Trophoblast cell (in vitro differentiated cells and primary cell): ENCODE measurements around the gene MEF2D.

ENCODE experiments used
- DNase-seq, 2 donors: peaks; one replicate each; pipeline ENCODE4 v3.0.0-alpha.2; 2016
- H2AFZ ChIP-seq: 2 replicates; pipeline ENCODE4 v1.6.1; 2013; ENCODE audit warnings: low read length, moderate library complexity, mild to moderate bottlenecking; ENCODE audit not compliant: insufficient read depth, poor library complexity
- H2AK5ac ChIP-seq: 2 replicates; pipeline ENCODE4 v1.6.1; 2013; ENCODE audit warnings: mild to moderate bottlenecking, low read length
- H2BK120ac ChIP-seq: 2 replicates; pipeline ENCODE4 v1.6.1; 2013; ENCODE audit warnings: low read length, mild to moderate bottlenecking, moderate library complexity; ENCODE audit not compliant: insufficient read depth, poor library complexity
- H2BK12ac ChIP-seq: 2 replicates; pipeline ENCODE4 v1.6.1; 2013; ENCODE audit warnings: mild to moderate bottlenecking, low read length, moderate library complexity
- H2BK5ac ChIP-seq: 2 replicates; pipeline ENCODE4 v1.6.1; 2013; ENCODE audit warnings: low read length, low read depth, moderate library complexity, mild to moderate bottlenecking; ENCODE audit not compliant: poor library complexity
- H3K14ac ChIP-seq: 2 replicates; pipeline ENCODE4 v1.6.1; 2013; ENCODE audit warnings: mild to moderate bottlenecking, low read length
- H3K18ac ChIP-seq: 2 replicates; pipeline ENCODE4 v1.6.1; 2013; ENCODE audit warnings: mild to moderate bottlenecking, low read length
- H3K23ac ChIP-seq: 2 replicates; pipeline ENCODE4 v1.6.1; 2013; ENCODE audit warnings: low read length
- H3K27ac ChIP-seq: 2 replicates; pipeline ENCODE4 v1.5.1; 2013; ENCODE audit warnings: low read depth, mild to moderate bottlenecking, inconsistent platforms, low read length, moderate library complexity
- H3K27me3 ChIP-seq: 2 replicates; pipeline ENCODE4 v1.6.1; 2013; ENCODE audit warnings: inconsistent platforms, mild to moderate bottlenecking, low read length, moderate library complexity; ENCODE audit not compliant: insufficient read depth
- H3K36me3 ChIP-seq, 2 experiments: 1 replicate in 1 of 2; 2 replicates in 1 of 2; pipeline ENCODE4 v1.6.1; 2013; ENCODE audit warnings: low read length in 2 of 2, mild to moderate bottlenecking in 2 of 2, moderate library complexity in 1 of 2; ENCODE audit not compliant: insufficient read depth in 2 of 2, control insufficient read depth in 1 of 2
- H3K4ac ChIP-seq: 2 replicates; pipeline ENCODE4 v1.6.1; 2013; ENCODE audit warnings: low read depth, mild to moderate bottlenecking, low read length, moderate library complexity
- H3K4me1 ChIP-seq, 2 experiments: 1 replicate in 1 of 2; 2 replicates in 1 of 2; pipeline ENCODE4 v1.6.1; 2013; ENCODE audit warnings: low read length in 2 of 2, mild to moderate bottlenecking in 2 of 2, moderate library complexity in 1 of 2; ENCODE audit not compliant: insufficient read depth in 2 of 2, control insufficient read depth in 1 of 2
- H3K4me2 ChIP-seq: 2 replicates; pipeline ENCODE4 v1.6.1; 2013; ENCODE audit warnings: inconsistent platforms, mild to moderate bottlenecking, low read length, moderate library complexity
- H3K4me3 ChIP-seq: 2 replicates; pipeline ENCODE4 v1.5.1; 2013; ENCODE audit warnings: mild to moderate bottlenecking, low read depth, low read length, inconsistent platforms
- H3K79me1 ChIP-seq: one replicate; pipeline ENCODE4 v1.6.1; 2013; ENCODE audit warnings: low read length
- H3K79me2 ChIP-seq: 2 replicates; pipeline ENCODE4 v1.6.1; 2013; ENCODE audit warnings: low read length, mild to moderate bottlenecking; ENCODE audit not compliant: control insufficient read depth, insufficient read depth, poor library complexity
- H3K9ac ChIP-seq: 2 replicates; pipeline ENCODE4 v1.6.1; 2013; ENCODE audit warnings: mild to moderate bottlenecking, low read length
- H3K9me3 ChIP-seq: 2 replicates; pipeline ENCODE4 v1.6.1; 2013; ENCODE audit warnings: low read depth, mild to moderate bottlenecking, control low read depth, inconsistent platforms, low read length; ENCODE audit not compliant: insufficient read depth
- H4K12ac ChIP-seq: 2 replicates; pipeline ENCODE4 v1.6.1; 2013; ENCODE audit warnings: low read depth, mild to moderate bottlenecking, low read length, moderate library complexity
- H4K8ac ChIP-seq: 2 replicates; pipeline ENCODE4 v1.6.1; 2013; ENCODE audit warnings: low read depth, mild to moderate bottlenecking, low read length, moderate library complexity
- H4K91ac ChIP-seq: one replicate; pipeline ENCODE4 v1.6.1; 2013; ENCODE audit warnings: low read depth, mild to moderate bottlenecking, low read length, moderate library complexity
- WGBS: extraction: QIAGEN DNeasy Blood & Tissue Kit; methylation state at CpG from one replicate; pipeline ENCODE4 v1.1.7; 2013; ENCODE audit warnings: missing lambda C conversion rate; ENCODE audit not compliant: insufficient read length, insufficient coverage; ENCODE audit errors: extremely low coverage; 5-methylcytosine and 5-hydroxymethylcytosine counted together

The MEF2D gene

DNA sequence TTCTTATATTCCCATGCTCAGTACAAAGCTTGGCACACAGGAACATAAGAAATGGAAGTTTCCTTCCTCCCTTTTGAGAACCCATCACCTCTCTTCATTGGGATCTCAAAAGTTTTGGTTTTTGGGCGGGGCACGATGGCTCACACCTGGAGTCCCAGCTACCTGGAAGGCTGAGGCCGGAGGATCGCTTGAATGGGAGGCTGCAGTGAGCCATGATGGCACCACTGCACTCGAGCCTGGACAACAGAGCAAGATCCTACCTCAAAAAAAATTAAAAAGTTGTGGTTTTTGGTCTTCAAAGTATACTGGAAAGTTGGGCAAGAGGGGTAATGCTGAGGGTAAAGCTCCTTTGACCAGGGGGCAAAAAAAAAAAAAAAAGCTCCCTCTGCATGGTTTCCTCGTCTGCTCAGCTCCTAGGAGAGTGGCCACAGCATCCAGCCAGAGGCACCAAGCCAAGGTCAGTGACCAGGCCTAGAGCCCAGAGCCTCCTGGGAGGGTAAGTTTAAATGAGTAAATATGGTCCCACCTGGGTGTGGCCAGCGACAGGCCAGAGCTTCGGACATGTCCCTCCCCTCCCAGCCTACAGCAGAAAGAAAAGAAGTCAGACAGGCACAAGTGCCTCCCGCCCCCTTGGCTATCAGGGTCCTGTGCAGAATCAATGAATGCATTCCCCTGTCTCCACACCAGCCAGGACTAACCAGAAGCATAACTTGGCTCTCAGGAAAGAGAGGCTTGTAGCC, 5.0 kb downstream of the MEF2D start:
- Histone ChIP-seq H3K9me3 (no peaks in the 10 kb centered on the region), H3K4me3 (no peak overlapping the region), H2BK12ac (no peak overlapping the region), H3K18ac (no peak overlapping the region), H2BK120ac (no peak overlapping the region), H3K36me3 (peaks cover 2 to 4% of the 10 kb centered on the region in 2 experiments), H2AK5ac (no peak overlapping the region), H3K79me2 (peaks cover 9% of the 10 kb centered on the region), H4K12ac (no peak overlapping the region), H4K8ac (no peak overlapping the region), H3K27ac (no peak overlapping the region), H4K91ac (no peak overlapping the region), H3K27me3 (no peaks in the 10 kb centered on the region), H2BK5ac (no peak overlapping the region), H2AFZ (no peak overlapping the region), H3K23ac (no peak overlapping the region), H3K4me1 (peaks cover 15 to 23% of the 10 kb centered on the region in 2 experiments), H3K79me1 (peaks cover 7% of the 10 kb centered on the region), H3K9ac (no peak overlapping the region), H3K14ac (no peak overlapping the region), H3K4ac (no peak overlapping the region), H3K4me2 (no peak overlapping the region)
- WGBS, result no CpG with 5 or more reads among the region's 9 CpGs
- DNase-seq, result no peak

DNA sequence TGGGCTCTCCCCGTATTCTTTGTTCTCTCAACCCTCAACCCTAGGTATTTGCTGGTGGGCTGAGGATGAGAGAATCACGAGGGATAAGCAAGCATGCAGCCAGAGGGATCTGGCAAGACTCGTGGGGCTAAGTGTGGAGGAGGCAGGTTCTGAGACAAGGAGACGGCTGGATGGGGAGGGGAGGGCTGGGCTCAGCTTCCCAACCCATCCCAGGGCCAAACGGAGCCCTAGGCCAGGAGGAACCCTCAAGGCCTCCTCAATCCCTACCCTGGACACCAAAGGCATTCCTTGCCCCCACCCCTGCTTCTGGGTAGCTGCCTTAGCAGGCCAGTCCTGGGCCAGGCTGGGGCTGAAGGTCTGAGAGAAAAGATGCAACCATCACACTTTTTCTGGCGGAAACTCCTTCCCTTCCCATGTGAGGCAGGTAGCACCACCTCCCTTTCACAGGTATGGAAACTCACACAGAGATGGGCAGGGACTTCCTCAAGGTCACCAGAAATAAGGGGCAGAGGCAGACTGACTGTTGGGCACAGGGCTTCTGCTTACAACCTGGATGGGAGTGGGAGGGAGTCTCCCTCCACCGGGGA, 6.2 kb downstream of the MEF2D start:
- Histone ChIP-seq H3K79me1 (no peaks in the 10 kb centered on the region), H2AK5ac (no peak overlapping the region), H3K4ac (no peak overlapping the region), H3K4me2 (no peak overlapping the region), H2BK120ac (no peak overlapping the region), H4K91ac (no peak overlapping the region), H3K4me1 (peaks cover 26 to 34% of the 10 kb centered on the region in 2 experiments), H3K18ac (no peak overlapping the region), H3K79me2 (peaks cover 1% of the 10 kb centered on the region), H3K9me3 (no peaks in the 10 kb centered on the region), H3K27ac (no peak overlapping the region), H2BK5ac (no peak overlapping the region), H3K23ac (no peak overlapping the region), H3K4me3 (no peak overlapping the region), H4K8ac (no peak overlapping the region), H3K14ac (no peak overlapping the region), H2AFZ (no peak overlapping the region), H2BK12ac (no peak overlapping the region), H4K12ac (no peak overlapping the region), H3K27me3 (no peaks in the 10 kb centered on the region), H3K36me3 (peaks cover 2 to 4% of the 10 kb centered on the region in 2 experiments), H3K9ac (no peak overlapping the region)
- WGBS, result no CpG with 5 or more reads among the region's 7 CpGs
- no peak for DNase-seq

DNA sequence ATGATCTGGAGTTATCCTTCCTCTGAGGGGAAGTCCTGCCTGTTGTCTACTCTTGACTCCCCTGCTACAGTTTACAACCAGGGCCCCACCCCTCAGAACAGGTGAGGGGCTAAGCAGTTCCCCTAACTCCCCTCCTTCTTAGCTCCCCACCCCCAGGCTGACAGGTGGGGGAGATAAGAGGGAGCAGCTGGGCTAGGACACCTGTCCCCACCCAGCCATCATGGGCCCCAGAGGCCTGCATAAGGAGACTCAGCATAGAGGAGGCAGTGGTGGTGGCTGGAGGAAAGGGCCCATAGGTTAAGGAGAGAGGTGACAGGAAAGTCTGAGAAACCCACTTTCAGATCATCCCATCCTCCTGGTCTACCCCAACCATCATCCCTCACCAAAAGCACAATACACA, 6.8 kb downstream of the MEF2D start:
- no peaks in the 10 kb centered on the region for H3K79me1 ChIP-seq
- no peak overlapping the region for H3K18ac ChIP-seq
- H3K4me3 ChIP-seq, result no peak overlapping the region
- H3K27me3 ChIP-seq, result no peaks in the 10 kb centered on the region
- H3K4me1 ChIP-seq, result peaks cover 30 to 34% of the 10 kb centered on the region in 2 experiments
- H3K9me3 ChIP-seq, result no peaks in the 10 kb centered on the region
- H4K8ac ChIP-seq, result no peak overlapping the region
- no peak overlapping the region for H3K4me2 ChIP-seq
- H3K9ac ChIP-seq, result no peak overlapping the region
- no peak overlapping the region for H4K91ac ChIP-seq
- H2BK5ac ChIP-seq, result no peak overlapping the region
- no peak overlapping the region for H3K14ac ChIP-seq
- no peaks in the 10 kb centered on the region for H3K79me2 ChIP-seq
- no peak overlapping the region for H3K23ac ChIP-seq
- no peak overlapping the region for H4K12ac ChIP-seq
- H3K27ac ChIP-seq, result no peak overlapping the region
- H3K4ac ChIP-seq, result no peak overlapping the region
- no peak overlapping the region for H2AFZ ChIP-seq
- H2BK120ac ChIP-seq, result no peak overlapping the region
- H3K36me3 ChIP-seq, result peaks cover 2 to 4% of the 10 kb centered on the region in 2 experiments
- no peak overlapping the region for H2BK12ac ChIP-seq
- DNase-seq, result no peak
- H2AK5ac ChIP-seq, result no peak overlapping the region

DNA sequence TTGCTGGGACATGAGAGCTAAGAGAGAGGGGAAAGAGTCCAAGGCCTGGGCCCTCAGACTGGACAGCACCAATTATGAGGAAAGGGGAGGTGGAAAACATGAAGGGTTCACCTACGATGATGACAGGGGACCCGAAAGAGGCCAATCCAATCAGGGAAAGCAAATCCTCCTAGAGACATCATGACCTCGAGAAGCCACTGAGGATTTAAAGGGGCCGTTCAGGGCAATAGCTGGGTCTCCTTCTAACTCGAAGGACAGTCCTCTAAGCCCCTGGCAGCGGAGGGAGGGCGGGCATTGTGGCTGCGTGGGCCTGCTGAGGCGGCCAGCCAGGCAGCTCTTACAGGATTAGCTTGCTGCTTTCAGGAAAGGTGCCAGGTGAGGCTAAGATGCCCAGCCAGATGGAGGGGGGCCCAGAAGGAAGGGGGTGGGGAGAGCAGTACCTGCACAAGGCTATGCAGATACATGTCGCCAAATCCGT, 7.4 kb downstream of the MEF2D start:
- Histone ChIP-seq H2BK5ac (no peak overlapping the region), H3K27ac (no peak overlapping the region), H3K4ac (no peak overlapping the region), H3K27me3 (no peaks in the 10 kb centered on the region), H3K36me3 (peaks cover 2 to 4% of the 10 kb centered on the region in 2 experiments), H3K4me3 (no peak overlapping the region), H4K12ac (no peak overlapping the region), H4K8ac (no peak overlapping the region), H3K14ac (no peak overlapping the region), H2AK5ac (no peak overlapping the region), H3K9ac (no peak overlapping the region), H4K91ac (no peak overlapping the region), H2BK12ac (no peak overlapping the region), H3K18ac (no peak overlapping the region), H3K9me3 (no peaks in the 10 kb centered on the region), H3K23ac (no peak overlapping the region), H3K79me1 (no peaks in the 10 kb centered on the region), H3K4me1 (peaks cover 31 to 35% of the 10 kb centered on the region in 2 experiments), H3K4me2 (no peak overlapping the region), H2AFZ (no peak overlapping the region), H3K79me2 (no peaks in the 10 kb centered on the region), H2BK120ac (no peak overlapping the region)
- WGBS, result no CpG with 5 or more reads among the region's 11 CpGs
- no peak for DNase-seq
